Activated CD4-positive, alpha-beta T cell treated with anti-CD3 and anti-CD28 coated beads, Interleukin-2, amount 50 U/mL, for 4 hours (primary cell): Measurements from ENCODE around the gene NAALADL2.

ENCODE experiments used
- DNase-seq, 2 experiments: peaks; one replicate each; pipeline ENCODE4 v3.0.0-alpha.2; 2020

NAALADL2 gene

DNA sequence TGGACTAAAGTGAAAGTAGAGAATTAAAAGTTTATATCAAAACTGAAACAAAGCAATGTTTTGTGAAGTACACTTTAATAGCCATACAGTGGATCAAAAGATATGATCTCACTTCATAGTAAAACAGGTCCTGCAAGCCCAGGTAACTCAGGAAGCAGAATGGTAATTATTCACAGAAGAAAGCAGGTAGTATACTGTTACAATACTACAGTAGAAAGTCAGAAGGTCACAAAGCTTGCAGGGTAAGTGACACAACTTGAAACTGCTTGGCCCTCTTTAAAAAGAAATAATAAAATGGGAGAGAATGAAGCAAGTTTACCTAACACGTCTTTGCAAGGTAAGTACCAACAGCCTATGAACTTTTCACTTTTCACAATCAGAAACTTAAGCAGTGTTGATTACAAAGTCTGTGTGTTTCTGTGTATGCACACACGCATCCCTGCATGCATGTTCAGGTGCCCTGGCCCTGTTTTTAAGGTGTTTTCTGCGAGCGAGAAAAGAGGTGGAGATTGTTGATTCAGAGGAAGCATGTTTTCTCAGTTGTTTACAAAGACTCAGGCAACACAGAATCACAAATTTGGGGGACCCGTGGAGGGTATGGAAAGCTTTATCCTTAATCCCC lies at the start of gene NAALADL2:
Gene NAALADL2 (plus strand): TSS at position 221 of the 622 bp plus-strand sequence.
- DNase-seq: no peak

DNA sequence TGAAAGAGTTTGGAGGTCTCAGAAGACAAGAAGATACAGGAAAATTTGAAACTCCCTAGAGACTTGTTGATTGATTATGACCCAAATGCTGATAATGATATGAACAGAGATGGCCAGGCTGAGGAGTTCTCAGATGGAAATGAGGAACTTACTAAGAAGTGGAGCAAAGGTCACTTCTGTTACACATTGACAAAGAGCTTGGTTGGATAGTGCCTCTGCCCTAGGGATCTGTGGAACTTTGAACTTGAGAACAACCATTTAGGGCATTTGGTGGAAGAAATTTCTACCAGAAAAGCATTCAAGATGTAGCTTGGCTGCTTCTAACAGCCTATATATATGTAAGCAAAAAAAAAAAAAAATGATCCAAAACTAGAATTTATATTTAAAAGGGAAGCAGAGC lies 48.9 kb upstream of the NAALADL2 start:
- no peak for DNase-seq

DNA sequence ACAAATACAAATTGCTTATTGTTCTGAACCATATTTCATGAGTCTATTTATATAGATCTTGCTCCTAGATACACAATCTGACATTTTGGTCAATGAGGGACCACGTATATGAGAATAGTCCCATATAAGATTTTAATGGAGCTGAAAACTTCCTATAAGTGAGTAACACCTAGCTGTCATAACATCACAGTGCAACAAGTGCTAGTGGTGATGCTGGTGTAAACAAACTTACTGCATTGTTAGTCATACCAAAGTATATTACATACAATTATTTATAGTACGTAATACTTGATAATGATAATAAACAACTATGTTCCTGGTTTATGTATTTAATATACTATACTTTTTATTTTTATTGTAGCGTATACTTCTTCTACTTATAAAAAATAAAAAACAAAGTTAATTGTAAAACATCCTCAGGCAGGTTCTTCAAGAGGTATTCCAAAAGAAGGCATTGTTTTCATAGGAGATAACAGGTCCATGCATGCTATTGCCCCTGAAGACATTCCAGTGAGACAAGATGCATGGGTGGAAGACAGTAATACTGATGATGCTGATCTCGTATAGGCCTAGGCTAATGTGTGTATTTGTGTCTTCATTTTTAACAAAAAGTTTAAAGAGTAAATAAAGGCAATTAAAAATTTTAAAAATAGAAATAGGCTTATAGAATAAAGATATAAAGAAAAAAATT lies 46.8 kb upstream of the NAALADL2 start:
- DNase-seq: no peak

DNA sequence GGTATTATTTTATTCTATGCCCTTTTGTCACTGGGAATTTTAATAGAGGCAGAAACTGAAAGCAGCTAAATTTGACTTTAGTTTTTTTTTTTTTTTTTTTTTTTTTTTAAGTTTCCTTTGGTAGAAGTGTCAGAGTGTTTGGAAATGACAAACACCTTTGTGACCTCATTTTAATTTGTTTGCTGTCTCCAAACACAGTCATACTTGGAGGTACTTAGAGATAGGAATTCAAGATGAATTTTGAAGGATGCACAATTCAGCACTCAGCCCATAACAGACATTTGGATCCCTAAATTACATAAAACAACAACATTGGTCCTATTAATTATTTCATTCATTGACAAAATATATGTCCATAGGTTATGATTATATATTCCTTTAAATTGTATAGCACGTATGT lies 43.4 kb upstream of the NAALADL2 start:
- no peak for DNase-seq

DNA sequence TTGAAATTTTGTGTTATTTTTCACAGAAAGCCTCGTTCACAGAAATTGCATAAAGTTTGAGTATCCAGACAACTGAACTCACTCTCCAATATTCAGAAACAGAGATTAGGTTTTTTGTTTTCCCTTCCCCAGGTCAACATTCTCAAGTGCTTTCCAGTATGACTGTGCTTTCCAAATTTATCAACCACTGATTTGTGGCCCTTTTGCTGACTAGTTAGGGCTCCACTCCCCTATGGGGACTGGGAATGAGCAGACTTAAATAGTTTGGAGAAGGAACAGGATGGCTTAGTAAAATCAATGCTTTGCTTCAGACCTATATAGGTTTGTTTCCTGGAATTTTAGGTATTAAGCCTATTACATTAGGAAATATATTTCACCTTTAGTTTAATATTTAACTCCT lies 38.2 kb upstream of the NAALADL2 start:
- DNase-seq: no peak

DNA sequence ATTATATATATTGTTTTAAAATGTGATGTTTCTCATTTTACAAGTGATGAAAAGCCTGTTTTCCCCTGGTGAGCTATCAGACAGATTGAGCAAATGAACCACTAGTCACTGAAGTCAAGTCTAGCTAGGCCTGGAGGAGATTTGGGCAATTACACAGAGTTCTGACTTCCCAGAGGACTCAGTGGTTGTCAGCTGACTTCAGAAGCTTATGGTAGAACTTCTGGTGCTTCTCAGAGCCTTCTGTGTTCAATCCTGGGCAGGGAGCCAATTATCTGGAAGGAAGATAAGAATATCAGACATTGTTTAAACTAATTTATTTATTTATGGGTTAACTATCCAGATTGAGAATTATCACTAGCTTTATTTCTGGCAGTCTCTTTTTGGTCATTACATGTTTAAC lies 37.7 kb upstream of the NAALADL2 start:
- no peak for DNase-seq

DNA sequence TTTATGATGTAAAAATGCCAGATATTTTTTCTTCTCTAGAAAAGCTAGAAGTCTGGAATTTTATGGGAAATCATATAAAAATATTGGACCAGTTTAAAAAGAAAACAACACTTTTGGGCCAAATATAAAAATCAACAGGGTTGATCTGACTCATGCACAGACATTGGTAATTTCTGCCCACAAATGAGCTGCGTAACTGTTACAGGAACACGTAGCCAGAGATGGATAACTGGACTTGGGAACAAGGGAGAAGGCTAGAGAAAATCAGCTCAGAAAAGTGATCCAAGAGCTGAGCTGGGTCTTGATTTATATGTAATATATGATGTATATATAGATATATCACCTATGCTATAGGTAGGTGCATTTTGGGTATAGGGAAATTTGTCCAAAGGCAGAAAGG lies 36.8 kb upstream of the NAALADL2 start:
- DNase-seq: no peak

DNA sequence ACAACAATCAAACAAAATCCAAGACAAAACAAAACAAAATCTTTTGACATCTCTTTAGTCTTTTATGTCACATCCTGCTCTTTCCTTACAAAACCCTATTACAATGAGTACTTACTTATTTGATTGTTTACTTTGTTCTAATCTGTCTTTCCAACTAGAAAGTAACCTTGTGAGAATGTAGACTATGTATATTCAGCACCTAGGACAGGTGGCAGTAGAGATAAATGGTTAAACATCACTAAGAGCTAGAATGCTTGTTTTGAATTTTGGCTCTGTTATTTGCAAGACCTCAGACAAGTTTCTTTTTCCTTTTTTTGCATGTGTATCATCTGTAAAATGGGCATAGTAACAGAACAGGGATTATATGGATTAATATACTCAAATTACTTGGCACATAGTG lies 33.1 kb upstream of the NAALADL2 start:
- DNase-seq: no peak

DNA sequence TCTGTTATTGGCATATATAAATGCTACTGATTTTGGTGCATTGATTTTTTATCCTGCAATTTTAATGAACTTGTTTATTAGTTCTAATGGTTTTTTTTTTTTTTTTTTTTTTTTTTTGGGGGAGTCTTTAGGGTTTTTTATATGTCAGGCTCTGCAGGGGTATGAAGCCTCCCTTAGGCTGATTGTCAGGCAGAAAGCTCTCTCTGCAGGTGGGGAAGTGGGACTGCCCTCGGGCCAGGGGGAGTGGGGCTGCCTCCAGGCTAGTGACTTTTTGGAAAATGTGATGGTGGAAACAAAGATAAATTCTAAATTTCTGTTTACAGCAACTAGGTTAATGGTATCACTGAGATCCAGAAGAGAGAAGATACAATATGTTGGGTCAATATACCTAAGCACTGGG lies 14.4 kb upstream of the NAALADL2 start:
- no peak for DNase-seq

DNA sequence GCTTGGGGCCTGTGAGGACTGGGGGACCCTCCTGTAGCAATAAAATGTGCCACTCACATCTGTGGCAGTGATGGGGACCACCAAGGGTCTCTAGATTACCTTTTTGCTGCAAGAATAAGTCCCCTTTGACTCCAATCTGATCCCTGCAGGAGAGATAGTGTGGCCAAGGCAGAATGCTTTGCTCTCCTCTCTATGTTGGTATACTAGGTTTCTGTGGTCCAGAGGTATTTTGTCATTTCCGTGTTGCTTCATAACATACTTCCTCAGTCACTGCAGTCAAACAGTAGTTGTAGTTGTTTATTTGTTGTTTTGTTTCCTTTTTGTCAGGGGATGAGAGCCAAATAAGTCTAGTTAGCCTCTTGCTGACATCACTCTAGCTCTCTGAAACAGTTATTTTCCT lies 13.1 kb upstream of the NAALADL2 start:
- DNase-seq: no peak

DNA sequence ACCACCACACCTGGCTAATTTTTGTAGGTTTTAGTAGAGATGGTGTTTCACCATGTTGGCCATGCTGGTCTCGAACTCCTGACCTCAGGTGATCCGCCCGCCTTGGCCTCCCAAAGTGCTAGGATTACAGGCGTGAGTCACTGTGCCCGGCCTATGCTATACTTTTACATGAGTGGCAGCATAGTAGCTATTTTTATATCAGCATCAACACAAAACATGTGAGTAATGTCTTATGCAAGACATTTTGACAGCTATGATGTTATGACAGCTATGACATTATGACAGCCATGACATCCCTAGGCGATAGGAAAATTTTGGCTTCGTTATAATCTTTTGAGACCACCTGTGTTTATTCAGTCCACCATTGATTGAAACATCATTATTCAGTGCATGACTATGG lies 4.1 kb upstream of the NAALADL2 start:
- no peak for DNase-seq

DNA sequence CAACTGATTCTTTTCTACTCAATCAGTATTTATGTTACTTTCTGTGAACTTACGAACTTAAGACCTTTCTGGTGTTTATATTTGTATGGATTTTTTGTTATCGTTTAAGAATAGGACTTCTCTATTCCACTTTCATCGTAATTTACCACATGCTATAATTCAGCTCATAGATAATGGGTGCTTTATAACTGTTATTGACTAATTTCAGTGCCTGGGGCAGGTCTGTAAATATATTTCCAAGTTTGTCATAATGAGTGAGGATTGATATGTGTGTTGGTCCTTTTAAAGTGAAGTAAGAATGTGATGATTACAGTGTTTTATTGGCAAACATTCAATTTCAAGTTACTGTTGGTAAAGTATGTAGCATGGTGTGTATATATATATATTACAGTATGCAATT lies 1.8 kb upstream of the NAALADL2 start:
- no peak for DNase-seq

DNA sequence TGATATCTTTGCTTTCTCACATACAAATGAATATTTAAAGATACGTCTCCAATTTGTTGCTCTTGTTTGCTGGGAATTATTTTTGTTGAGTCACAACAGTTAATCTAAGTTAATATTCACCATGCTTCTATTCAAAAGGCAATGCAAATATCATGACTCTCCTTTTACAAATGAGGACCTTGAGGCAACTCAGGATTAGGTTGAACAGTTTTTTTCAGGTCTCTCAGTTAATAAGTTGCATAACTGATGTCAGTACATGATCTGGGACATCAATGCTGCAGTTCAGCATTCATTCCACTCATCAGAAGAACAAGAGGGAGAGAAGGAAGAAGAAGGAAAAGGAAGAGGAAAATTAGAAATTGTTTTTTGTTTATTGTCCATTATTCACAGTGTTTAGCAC lies 781 bp upstream of the NAALADL2 start:
- no peak for DNase-seq

DNA sequence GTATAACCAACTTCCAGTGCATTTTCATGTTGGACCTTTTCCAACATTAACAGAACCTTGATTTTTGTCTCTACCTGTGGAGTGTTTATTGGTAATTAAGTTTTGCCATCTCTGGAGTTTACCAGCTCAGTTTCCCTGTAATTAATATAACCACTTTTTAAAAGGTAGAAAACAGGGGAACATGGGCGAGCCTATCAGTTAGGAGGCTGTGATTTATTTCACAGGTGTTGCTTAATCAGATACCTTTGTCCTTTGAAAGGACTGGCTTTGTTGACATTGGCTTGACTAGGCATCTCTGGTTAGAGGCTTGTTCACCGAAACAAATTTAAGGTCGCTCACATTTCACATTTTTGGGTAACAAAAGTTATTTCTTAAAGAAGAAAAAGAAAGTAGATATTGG lies 622 bp downstream of the NAALADL2 start:
- no peak for DNase-seq

DNA sequence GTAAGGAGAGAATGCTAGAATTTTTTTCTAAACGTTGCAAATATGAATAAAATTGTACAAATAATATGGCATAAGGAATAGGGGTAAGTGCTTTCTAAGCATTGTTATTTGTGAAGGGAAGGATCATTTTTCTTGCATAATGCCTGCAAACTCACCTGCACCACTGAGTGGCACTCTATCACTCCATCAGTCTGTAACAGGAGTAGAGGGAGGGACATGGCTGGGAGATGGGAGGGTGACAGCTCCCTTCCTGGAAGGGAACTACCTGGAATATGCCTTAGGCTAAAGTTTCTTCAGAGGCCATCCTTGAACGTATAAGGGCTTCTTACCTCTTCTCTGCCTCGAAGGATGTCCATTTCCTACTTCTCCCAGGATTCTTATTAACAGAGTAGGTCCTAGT lies 3.0 kb downstream of the NAALADL2 start:
- DNase-seq: no peak

DNA sequence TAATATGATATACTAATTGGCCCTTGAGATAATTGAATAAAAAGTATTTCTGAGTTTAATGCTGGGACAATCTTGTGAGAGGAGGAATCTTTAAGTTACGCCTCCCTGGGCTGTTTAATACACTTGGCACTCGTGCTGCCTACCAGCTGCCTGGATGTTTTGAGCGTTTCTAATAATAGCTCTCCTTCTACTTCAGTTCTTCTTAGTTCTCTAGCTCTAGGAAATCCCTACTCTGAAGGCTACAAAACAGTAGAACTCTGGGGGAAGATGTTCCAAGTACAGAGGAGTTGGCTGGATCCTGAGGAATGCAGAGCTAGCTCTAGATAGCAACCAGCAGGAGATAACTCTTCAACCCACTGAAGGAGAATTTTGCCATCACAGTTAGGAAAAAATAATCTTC lies 3.5 kb downstream of the NAALADL2 start:
- no peak for DNase-seq

DNA sequence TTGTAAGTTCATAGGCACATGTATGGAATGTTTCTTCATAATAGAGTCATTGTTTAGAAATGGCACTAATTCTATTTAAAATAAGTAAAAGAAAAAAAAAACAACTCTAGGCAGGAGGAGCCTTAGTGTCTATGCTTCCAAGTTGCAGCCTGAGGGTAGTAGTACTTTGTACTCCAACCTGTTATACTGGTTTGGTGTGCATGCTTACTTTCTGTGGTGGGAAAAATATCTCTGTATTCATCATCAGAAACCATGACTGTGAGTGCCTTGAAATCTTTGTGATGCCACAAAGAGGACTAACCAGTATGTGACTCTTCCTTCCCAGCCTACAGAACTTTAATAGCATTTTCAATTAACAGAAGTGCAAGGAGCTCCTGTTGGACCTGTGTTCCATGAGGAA lies 4.4 kb downstream of the NAALADL2 start:
- DNase-seq: no peak

DNA sequence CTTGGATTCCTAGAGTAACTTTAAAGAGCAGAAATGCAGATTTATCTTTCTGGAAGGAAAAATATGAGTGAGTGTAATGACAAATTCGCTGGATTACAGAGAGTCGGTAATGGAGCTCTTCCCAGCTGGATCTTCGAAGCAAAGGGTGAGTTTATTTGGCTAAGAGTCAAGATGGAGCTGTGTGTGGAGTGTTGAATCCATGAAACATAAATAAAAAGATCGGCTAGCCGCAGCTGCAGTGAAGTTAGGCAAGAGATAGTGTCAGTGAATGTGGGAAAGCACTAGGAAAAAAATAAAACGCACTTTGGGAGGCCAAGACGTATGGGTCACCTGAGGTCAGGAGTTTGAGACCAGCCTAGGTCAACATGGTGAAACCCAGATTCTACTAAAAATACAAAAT lies 10.3 kb downstream of the NAALADL2 start:
- DNase-seq: no peak

DNA sequence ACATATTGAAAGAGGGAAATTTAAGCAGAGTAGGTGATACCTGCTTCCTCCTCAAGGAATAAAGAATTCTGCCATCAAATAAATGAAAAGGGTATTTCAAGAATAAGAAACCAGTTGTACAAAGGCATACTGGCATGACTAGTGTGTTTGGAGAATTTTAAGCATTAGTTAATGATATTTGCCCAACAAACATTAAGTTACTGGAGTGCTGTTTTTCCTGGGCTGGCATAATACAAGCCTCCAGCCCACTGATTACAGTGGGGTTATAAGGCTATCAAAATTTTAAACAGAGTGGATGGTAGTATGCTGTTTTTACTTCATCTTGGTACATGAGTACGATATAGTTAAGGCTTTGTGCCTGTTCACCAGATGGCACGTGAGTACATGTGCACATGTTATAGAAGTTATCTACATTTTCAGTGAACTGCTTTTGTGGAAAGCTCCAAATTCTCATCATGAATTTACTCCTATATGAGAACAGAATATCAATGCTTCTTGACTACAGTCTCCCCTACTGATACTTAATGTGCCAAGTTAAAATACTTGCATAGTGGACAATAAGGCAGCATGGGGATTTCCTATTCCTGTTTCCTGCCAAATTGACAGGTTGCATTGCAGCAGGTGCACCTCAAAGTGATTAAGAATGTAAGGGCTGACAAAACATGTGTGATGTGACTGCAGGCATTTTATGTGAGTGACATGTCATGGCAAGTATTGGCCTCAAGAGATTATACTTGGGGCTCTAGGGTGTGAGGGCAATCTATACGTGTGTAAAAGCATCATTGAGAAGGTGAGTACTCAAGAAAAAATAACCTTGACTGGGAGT lies 14.9 kb downstream of the NAALADL2 start:
- DNase-seq: no peak

DNA sequence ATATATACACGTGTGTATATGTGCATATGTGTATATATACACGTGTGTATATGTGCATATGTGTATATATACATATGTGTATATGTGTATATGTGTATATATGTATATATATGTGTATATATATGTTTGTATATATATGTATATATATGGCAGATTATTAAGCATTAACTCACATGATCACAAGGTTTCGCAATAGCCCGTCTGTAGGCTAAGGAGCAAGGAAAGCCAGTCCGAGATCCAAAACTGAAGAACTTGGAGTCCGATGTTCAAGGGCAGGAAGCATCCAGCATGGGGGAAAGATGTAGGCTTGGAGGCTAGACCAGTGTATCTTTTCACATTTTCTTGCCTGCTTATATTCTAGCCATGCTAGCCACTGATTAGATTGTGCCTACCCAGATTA lies 23.7 kb downstream of the NAALADL2 start:
- no peak for DNase-seq

DNA sequence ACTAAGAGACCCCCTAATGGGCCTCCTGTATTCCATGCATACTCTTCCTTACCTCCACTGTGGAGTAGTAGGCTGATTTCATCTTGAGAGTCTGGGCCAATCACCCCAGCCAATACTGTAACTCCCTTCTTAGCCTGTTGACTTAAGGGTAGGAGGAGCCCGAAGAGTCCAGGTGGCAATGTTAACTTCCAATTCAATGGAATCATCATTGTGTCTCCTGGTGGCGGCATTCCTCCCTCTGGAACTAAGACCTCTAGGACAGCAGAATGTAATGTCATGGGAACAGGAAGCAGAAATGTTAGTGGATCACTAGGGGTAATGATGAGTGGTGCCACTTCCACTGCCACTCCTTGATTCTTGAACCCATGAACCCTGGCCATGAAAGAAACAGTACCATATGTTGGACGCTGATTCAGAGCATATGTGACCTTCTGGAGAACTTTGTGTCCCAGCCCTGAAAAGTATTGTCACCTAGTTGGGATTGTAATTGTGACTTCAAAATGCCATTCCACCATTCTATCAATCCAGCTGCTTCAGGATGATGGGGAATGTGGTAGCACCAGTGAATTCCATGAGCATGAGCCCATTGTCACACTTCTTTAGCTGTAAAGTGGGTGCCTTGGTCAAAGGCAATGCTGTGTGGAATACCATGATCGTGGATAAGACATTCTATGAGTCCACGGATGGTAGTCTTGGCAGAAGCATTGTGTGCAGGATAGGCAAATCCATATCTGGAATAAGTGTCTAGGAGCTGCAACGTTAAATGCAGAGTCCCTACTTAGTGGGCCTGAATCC lies 24.9 kb downstream of the NAALADL2 start:
- no peak for DNase-seq

DNA sequence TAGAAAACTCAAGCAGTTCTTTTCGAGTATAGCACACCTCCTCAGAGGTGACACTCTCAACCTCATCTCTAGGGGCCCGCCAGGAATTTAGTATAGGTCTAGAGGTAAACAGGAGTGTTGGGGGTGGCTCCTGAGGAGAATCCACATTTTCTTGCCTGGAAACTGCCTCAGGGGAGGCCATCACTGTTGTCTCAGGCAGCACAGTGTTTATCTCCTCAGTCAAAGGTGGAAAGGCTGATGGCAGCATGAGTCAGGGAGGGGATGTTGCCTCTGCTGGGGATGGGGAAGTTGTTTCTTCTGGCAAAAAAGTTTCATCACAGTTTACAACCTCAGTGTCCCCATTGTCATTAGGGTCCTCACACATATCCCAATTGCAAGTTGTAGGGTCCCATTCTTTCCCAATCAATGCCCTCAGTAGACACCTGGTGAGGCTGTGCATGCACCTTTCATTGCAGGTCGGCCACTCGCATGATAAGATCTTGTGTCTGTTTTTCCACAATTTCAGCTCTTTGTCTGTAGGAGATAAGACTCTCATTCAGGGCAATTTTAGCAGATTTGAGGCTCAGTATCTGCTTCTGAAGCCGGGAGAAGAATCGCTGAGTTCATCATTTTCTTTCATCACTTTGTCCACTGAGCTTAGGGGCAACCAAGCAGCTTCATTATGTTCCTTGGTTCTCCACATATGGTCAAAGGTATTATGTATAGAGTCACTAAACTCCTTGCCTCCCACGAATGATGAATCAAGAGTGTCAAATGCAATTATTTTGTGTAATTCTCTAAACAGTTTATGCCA lies 25.8 kb downstream of the NAALADL2 start:
- no peak for DNase-seq
